Breast epithelium (tissue), 4 donors: ENCODE measurements around the gene GNAQ. TPM values are rescaled to one million over a fixed set of nuclear protein-coding genes. Genes with fewer than 3 reads are reported as not detected.
"Not testable (repeated sequence)": the region's sequence is repeated elsewhere in the genome, so short reads cannot be mapped to it uniquely, and the experiment has no call there.

Experiments used
- DNase-seq, 2 donors: peaks; one replicate each; pipeline ENCODE4 v3.0.0-alpha.2; 2019; ENCODE audit warnings: low spot score in 2 of 2
- H3K27ac ChIP-seq, 2 donors: fragments of 200-600 bp; sonication (generic) in 1 of 2; one replicate each; pipeline ENCODE4 v1.5.1; 2016 to 2019; ENCODE audit warnings: mild to moderate bottlenecking in 1 of 2
- H3K27me3 ChIP-seq, 2 donors: fragments of 200-600 bp; sonication (generic) in 1 of 2; one replicate each; pipeline versions ENCODE4 v1.5.1 to v1.6.0; 2017 to 2019; ENCODE audit warnings: control low read depth in 1 of 2, mild to moderate bottlenecking in 1 of 2
- H3K36me3 ChIP-seq: fragments of 200-600 bp; one replicate; pipeline ENCODE4 v1.5.1; 2019
- H3K4me1 ChIP-seq, 2 donors: fragments of 200-600 bp; sonication (generic); one replicate each; pipeline ENCODE4 v1.5.1; 2016 to 2019; ENCODE audit warnings: control low read depth in 1 of 2
- H3K4me3 ChIP-seq, 3 donors: fragments of 200-600 bp; sonication (generic); 1 replicate in 2 of 3; 2 replicates in 1 of 3; pipeline ENCODE4 v1.5.1; 2016 to 2019; ENCODE audit warnings: mild to moderate bottlenecking in 3 of 3, moderate library complexity in 2 of 3
- H3K9me3 ChIP-seq, 2 donors: fragments of 200-600 bp; sonication (generic) in 1 of 2; one replicate each; pipeline ENCODE4 v1.5.1; 2016 to 2019; ENCODE audit warnings: control low read depth in 1 of 2
- POLR2A ChIP-seq: fragments of 450-650 bp; IDR thresholded peaks from one replicate; pipeline ENCODE4 v1.6.1; 2016; ENCODE audit warnings: antibody characterized with exemption, mild to moderate bottlenecking, moderate library complexity
- POLR2AphosphoS5 ChIP-seq, 3 donors: sonication (generic); formaldehyde crosslinking; IDR thresholded peaks; one replicate each; pipeline ENCODE4 v1.6.1; 2017; ENCODE audit warnings: antibody characterized with exemption in 3 of 3
- intact Hi-C: fragments of 100-400 bp; cut with DNase I; formaldehyde crosslinking; loops from one replicate; pipeline ENCODE4 v1.15.1; 2023; ENCODE audit warnings: low total_unique reads
- total RNA-seq, 3 donors: library from RNA; depleted of rRNA; stranded (reverse); fragments of >200 nt; gene quantifications; one replicate each; pipeline ENCODE4 v1.1.0, GENCODE V29; 2016
- TF ChIP-seq, protein P1 (sequence below), 3 donors: fragments of 450-650 bp; IDR thresholded peaks; one replicate each; pipeline ENCODE4 v1.5.1; 2016 to 2017; ENCODE audit warnings: antibody characterized with exemption in 3 of 3, mild to moderate bottlenecking in 3 of 3, moderate library complexity in 3 of 3

The GNAQ gene
- total RNA-seq, 3 donors from 2014 or later: 39.0 to 49.3 (median 47.2) TPM

DNA sequence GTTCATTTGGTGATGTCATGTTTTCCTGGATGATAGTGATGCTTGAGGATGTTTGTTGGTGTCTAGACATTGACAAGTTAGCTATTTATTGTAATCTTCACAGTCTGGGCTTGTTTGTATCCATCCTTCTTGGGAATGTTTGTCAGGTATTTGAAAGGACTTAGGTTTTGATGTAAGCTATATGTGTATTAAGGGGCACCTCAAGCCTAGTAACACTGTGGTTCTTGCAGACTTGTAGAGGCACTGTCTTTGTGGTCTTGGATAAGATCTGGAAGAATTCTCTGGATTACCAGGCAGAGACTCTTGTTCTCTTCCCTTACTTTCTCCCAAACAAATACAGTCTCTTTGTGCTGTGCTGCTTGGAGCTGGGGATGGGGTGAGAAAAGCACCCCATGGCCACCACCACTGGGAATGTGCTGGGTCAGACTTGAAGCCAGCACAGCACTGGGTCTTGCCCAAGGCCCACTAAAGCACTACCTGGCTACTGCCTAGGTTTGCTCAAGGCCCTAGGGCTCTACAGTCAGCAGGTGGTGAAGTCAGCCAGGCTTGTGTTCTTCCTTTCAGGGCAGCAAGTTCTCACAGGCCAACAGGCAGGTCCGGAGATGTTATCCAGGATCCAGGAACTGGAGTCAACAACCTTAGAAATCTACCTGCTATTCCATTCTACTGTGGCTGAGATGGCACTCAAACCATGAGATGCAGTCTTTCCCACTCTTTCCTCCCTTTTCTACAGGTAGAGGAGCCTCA, 334.2 kb downstream of the GNAQ start:
- Histone ChIP-seq H3K4me1 (no peaks in the 10 kb centered on the region), H3K9me3 (peaks cover 6 to 7% of the 10 kb centered on the region in 2 donors), H3K27me3 (no peaks in the 10 kb centered on the region), H3K4me3 (no peak overlapping the region), H3K27ac (no peak overlapping the region), H3K36me3 (no peaks in the 10 kb centered on the region)
- DNase-seq: no peak
- intact Hi-C loops: loop anchor here (10.0 kb wide), 1 partner anchor 1233 kb away; no protein-coding TSS in a partner anchor
- no peak for TF ChIP-seq POLR2AphosphoS5 (IDR thresholded peaks at IDR 0.05)

DNA sequence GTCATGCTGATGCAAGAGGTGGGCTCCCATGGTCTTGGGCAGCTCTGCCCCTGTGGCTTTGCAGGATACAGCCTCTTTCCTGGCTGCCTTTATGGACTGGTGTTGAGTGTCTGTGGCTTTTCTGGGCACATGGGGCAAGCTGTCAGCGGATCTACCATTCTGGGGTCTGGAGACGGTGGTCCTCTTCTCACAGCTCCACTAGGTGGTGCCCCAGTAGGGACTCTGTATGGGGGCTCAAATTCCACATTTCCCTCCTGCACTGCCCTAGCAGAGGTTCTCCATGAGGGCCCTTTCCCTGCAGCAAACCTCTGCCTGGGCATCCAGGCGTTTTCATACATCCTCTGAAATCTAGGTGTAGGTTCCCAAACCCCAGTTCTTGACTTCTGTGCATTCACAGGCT, 340.9 kb downstream of the GNAQ start:
- intact Hi-C loops: loop anchor here (10.0 kb wide), 1 partner anchor 1226 kb away; no protein-coding TSS in a partner anchor
- not testable (repeated sequence) for H3K4me3 ChIP-seq, H3K27me3 ChIP-seq, H3K36me3 ChIP-seq, H3K27ac ChIP-seq, DNase-seq, H3K4me1 ChIP-seq, H3K9me3 ChIP-seq

- intact Hi-C loops: loop anchor here (10.0 kb wide), 1 partner anchor 1225 kb away; no protein-coding TSS in a partner anchor
- not testable (repeated sequence) for H3K4me1 ChIP-seq, H3K36me3 ChIP-seq, H3K27ac ChIP-seq, H3K4me3 ChIP-seq, DNase-seq, H3K27me3 ChIP-seq, H3K9me3 ChIP-seq
Measured at GRCh38 chr9:77690119-77690518, 341.5 kb downstream of the GNAQ start.

GRCh38 chr9:77687737-77688136, 343.9 kb downstream of the GNAQ start:
- H3K4me3 ChIP-seq, H3K9me3 ChIP-seq, H3K36me3 ChIP-seq, H3K27ac ChIP-seq, H3K4me1 ChIP-seq, H3K27me3 ChIP-seq, intact Hi-C loops, DNase-seq: not testable (repeated sequence)

GRCh38 chr9:77680581-77680980, 351.0 kb downstream of the GNAQ start:
- Histone ChIP-seq H3K9me3 (no peaks in the 10 kb centered on the region), H3K27ac (no peak overlapping the region), H3K36me3 (no peaks in the 10 kb centered on the region), H3K4me1 (no peaks in the 10 kb centered on the region), H3K4me3 (no peak overlapping the region), H3K27me3 (no peaks in the 10 kb centered on the region)
- TF ChIP-seq POLR2AphosphoS5 (IDR thresholded peaks at IDR 0.05) (no peak), POLR2A (no peak)
- TF ChIP-seq, protein P1, sequence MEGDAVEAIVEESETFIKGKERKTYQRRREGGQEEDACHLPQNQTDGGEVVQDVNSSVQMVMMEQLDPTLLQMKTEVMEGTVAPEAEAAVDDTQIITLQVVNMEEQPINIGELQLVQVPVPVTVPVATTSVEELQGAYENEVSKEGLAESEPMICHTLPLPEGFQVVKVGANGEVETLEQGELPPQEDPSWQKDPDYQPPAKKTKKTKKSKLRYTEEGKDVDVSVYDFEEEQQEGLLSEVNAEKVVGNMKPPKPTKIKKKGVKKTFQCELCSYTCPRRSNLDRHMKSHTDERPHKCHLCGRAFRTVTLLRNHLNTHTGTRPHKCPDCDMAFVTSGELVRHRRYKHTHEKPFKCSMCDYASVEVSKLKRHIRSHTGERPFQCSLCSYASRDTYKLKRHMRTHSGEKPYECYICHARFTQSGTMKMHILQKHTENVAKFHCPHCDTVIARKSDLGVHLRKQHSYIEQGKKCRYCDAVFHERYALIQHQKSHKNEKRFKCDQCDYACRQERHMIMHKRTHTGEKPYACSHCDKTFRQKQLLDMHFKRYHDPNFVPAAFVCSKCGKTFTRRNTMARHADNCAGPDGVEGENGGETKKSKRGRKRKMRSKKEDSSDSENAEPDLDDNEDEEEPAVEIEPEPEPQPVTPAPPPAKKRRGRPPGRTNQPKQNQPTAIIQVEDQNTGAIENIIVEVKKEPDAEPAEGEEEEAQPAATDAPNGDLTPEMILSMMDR (IDR thresholded peaks at IDR 0.05): no peak
- DNase-seq: no peak
- intact Hi-C loops: no loop called here

- Histone ChIP-seq H3K27me3 (no peaks in the 10 kb centered on the region), H3K9me3 (no peaks in the 10 kb centered on the region), H3K36me3 (no peaks in the 10 kb centered on the region), H3K27ac (no peak overlapping the region), H3K4me3 (no peak overlapping the region), H3K4me1 (no peaks in the 10 kb centered on the region)
- intact Hi-C loops: no loop called here
- TF ChIP-seq, protein P1 (IDR thresholded peaks at IDR 0.05): no peak
- no peak for TF ChIP-seq POLR2AphosphoS5 (IDR thresholded peaks at IDR 0.05)
- no peak for TF ChIP-seq POLR2A
- DNase-seq: no peak
Measured at GRCh38 chr9:77679661-77680368, 351.8 kb downstream of the GNAQ start.

GRCh38 chr9:77679088-77679487, 352.5 kb downstream of the GNAQ start:
- H3K4me3 ChIP-seq: no peak overlapping the region
- no peaks in the 10 kb centered on the region for H3K27me3 ChIP-seq
- H3K4me1 ChIP-seq: no peaks in the 10 kb centered on the region
- no peak for DNase-seq
- no peaks in the 10 kb centered on the region for H3K36me3 ChIP-seq
- TF ChIP-seq POLR2A (no peak), POLR2AphosphoS5 (IDR thresholded peaks at IDR 0.05) (no peak)
- TF ChIP-seq, protein P1 (IDR thresholded peaks at IDR 0.05): no peak
- H3K27ac ChIP-seq: no peak overlapping the region
- intact Hi-C loops: no loop called here
- no peaks in the 10 kb centered on the region for H3K9me3 ChIP-seq
